Neural crest cell (in vitro differentiated cells): ENCODE measurements around the gene BCL11B. TPM values are rescaled to one million over a fixed set of nuclear protein-coding genes. Genes with fewer than 3 reads are reported as not detected.

Experiments
- DNase-seq: peaks from one replicate; pipeline ENCODE4 v3.0.0; 2021; ENCODE audit warnings: low read depth, mixed read lengths, low spot score
- H3K27ac Mint-ChIP-seq: one replicate; pipeline ENCODE4 v1.8.0; 2021; ENCODE audit warnings: mild to moderate bottlenecking, mixed read lengths; ENCODE audit not compliant: unreplicated experiment
- H3K27me3 Mint-ChIP-seq: 2 replicates; pipeline ENCODE4 v1.8.0; 2021; ENCODE audit warnings: low read depth, mild to moderate bottlenecking, mixed read lengths
- H3K36me3 Mint-ChIP-seq: 2 replicates; pipeline ENCODE4 v1.8.0; 2021; ENCODE audit warnings: low read depth, mild to moderate bottlenecking, mixed read lengths
- H3K4me1 Mint-ChIP-seq: 2 replicates; pipeline ENCODE4 v1.8.0; 2021; ENCODE audit warnings: mixed read lengths
- H3K4me3 Mint-ChIP-seq: one replicate; pipeline ENCODE4 v1.8.0; 2021; ENCODE audit warnings: mild to moderate bottlenecking, mixed read lengths
- H3K9me3 Mint-ChIP-seq: 2 replicates; pipeline ENCODE4 v1.8.0; 2021; ENCODE audit warnings: mixed read lengths
- CTCF ChIP-seq: fragments of 200-600 bp; sonication (generic); conservative IDR thresholded peaks from 2 replicates; pipeline ENCODE4 v1.5.0; 2021; ENCODE audit warnings: antibody characterized with exemption, mild to moderate bottlenecking
- total RNA-seq: library from RNA; stranded (reverse); gene quantifications from 2 replicates; pipeline ENCODE4 v1.2.1, GENCODE V29; 2021

BCL11B gene
- total RNA-seq, 1 donor from 2014 or later: 0.28 TPM

GRCh38 chr14:99282261-99283050, 10.5 kb upstream of the BCL11B start:
- H3K27ac Mint-ChIP-seq: no peak overlapping the region
- DNase-seq: no peak
- H3K36me3 Mint-ChIP-seq: no peaks in the 10 kb centered on the region
- peaks cover 48% of the 10 kb centered on the region for H3K27me3 Mint-ChIP-seq
- TF ChIP-seq CTCF: no peak
- H3K4me3 Mint-ChIP-seq: no peak overlapping the region
- peaks cover 3% of the 10 kb centered on the region for H3K4me1 Mint-ChIP-seq
- no peaks in the 10 kb centered on the region for H3K9me3 Mint-ChIP-seq

GRCh38 chr14:99281396-99281795, 9.4 kb upstream of the BCL11B start:
- Mint-ChIP-seq H3K36me3 (no peaks in the 10 kb centered on the region), H3K9me3 (no peaks in the 10 kb centered on the region), H3K4me1 (peaks cover 11% of the 10 kb centered on the region), H3K4me3 (no peak overlapping the region), H3K27ac (no peak overlapping the region), H3K27me3 (peaks cover 59% of the 10 kb centered on the region)
- no peak for TF ChIP-seq CTCF
- no peak for DNase-seq

- Mint-ChIP-seq H3K4me3 (no peak overlapping the region), H3K27ac (no peak overlapping the region), H3K36me3 (no peaks in the 10 kb centered on the region), H3K9me3 (no peaks in the 10 kb centered on the region), H3K4me1 (peaks cover 11% of the 10 kb centered on the region), H3K27me3 (peaks cover 64% of the 10 kb centered on the region)
- TF ChIP-seq CTCF: no peak
- DNase-seq: no peak
These were observed 8.9 kb upstream of the BCL11B start for GRCh38 chr14:99280852-99281251.

- H3K36me3 Mint-ChIP-seq: no peaks in the 10 kb centered on the region
- peaks cover 69% of the 10 kb centered on the region for H3K27me3 Mint-ChIP-seq
- H3K4me1 Mint-ChIP-seq: peaks cover 11% of the 10 kb centered on the region
- no peak for TF ChIP-seq CTCF
- no peaks in the 10 kb centered on the region for H3K9me3 Mint-ChIP-seq
- no peak for DNase-seq
- no peak overlapping the region for H3K27ac Mint-ChIP-seq
- no peak overlapping the region for H3K4me3 Mint-ChIP-seq
These were observed 8.2 kb upstream of the BCL11B start for GRCh38 chr14:99280066-99280731.

- no peak for TF ChIP-seq CTCF
- H3K27me3 Mint-ChIP-seq: peaks cover 76% of the 10 kb centered on the region
- peak overlapping the region; percentile 25 for H3K4me3 Mint-ChIP-seq
- H3K4me1 Mint-ChIP-seq: peaks cover 16% of the 10 kb centered on the region
- no peaks in the 10 kb centered on the region for H3K36me3 Mint-ChIP-seq
- H3K9me3 Mint-ChIP-seq: no peaks in the 10 kb centered on the region
- H3K27ac Mint-ChIP-seq: no peak overlapping the region
- DNase-seq: no peak
These were observed 6.8 kb upstream of the BCL11B start for GRCh38 chr14:99278836-99279235.
